ENCODE measurements around the gene ANAPC15. TPM values are rescaled to one million over a fixed set of nuclear protein-coding genes. Genes with fewer than 3 reads are reported as not detected.

ANAPC15 gene
- total and polyA plus RNA-seq, 2 donors (not counting 3 experiments of a cell fraction or from before 2014, with no cell fraction given) = 67.0 to 70.5 TPM

DNA sequence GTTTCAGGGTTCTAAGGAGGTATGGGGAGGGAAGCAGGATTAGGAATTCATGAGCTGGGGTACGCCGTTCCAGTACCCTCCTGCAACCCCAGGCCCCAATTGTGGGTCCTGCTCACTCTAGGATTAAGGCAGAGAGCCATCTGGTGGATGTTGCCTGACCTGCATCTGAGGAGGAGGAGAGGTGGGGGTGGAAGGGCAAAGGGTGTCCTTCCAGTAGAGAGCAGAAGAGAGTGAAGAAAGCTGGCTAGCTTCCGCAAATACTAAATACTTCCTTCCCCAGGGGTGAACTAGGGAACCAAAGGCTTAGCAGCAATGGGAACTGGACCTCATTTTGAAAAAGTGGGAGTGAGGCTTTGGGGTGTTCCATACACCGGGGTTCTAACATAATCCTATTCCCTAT, 21.2 kb downstream of the ANAPC15 start:
- H3K4me2 ChIP-seq (ENCODE audit: insufficient read depth, low read length) = no peak overlapping the region
- DNase-seq (ENCODE audit: low read depth, low spot score) = peak; percentile 73
- no peaks in the 10 kb centered on the region for H3K9me3 ChIP-seq (replicated peaks; ENCODE audit: control insufficient read depth, insufficient read depth, low read length)
- no peaks in the 10 kb centered on the region for H4K20me1 ChIP-seq (replicated peaks; ENCODE audit: control insufficient read depth, extremely low read depth, insufficient read depth, low read length)
- no peaks in the 10 kb centered on the region for H3K27me3 ChIP-seq (ENCODE audit: control insufficient read depth in 2 of 2, insufficient read depth in 2 of 2, low read length in 2 of 2)
- no peaks in the 10 kb centered on the region for H3K9me1 ChIP-seq (replicated peaks; ENCODE audit: control insufficient read depth, extremely low read depth, insufficient read depth, low read length)
- ChIA-PET POLR2A (no interaction called here), CTCF (interaction anchor here (0.5 to 7.8 kb wide), 30 partner anchors 9 to 340 kb away, joined by 3 to 402 read pairs (median 5); partner anchors contain the start of genes ANAPC15, IL18BP, INPPL1 and LRRC51)
- BruUV-seq (replicated peaks) = no TSS peak
- peaks cover 0 to 4% of the 10 kb centered on the region in 2 experiments for H3K36me3 ChIP-seq (ENCODE audit: control insufficient read depth in 2 of 2, extremely low read depth in 1 of 2, insufficient read depth in 2 of 2, low read length in 2 of 2)
- TF ChIP-seq, protein P1, sequence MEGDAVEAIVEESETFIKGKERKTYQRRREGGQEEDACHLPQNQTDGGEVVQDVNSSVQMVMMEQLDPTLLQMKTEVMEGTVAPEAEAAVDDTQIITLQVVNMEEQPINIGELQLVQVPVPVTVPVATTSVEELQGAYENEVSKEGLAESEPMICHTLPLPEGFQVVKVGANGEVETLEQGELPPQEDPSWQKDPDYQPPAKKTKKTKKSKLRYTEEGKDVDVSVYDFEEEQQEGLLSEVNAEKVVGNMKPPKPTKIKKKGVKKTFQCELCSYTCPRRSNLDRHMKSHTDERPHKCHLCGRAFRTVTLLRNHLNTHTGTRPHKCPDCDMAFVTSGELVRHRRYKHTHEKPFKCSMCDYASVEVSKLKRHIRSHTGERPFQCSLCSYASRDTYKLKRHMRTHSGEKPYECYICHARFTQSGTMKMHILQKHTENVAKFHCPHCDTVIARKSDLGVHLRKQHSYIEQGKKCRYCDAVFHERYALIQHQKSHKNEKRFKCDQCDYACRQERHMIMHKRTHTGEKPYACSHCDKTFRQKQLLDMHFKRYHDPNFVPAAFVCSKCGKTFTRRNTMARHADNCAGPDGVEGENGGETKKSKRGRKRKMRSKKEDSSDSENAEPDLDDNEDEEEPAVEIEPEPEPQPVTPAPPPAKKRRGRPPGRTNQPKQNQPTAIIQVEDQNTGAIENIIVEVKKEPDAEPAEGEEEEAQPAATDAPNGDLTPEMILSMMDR (IDR thresholded peaks at IDR 0.05; ENCODE audit: extremely low read depth in 1 of 2, insufficient read depth in 1 of 2, low read depth in 1 of 2, low read length in 2 of 2) = peak; percentile 84 to 87
- TF ChIP-seq MYC (IDR thresholded peaks at IDR 0.05; ENCODE audit: low read depth, low read length) (no peak), POLR2A (IDR thresholded peaks at IDR 0.05; ENCODE audit: low read depth, low read length) (no peak), POLR2AphosphoS5 (IDR thresholded peaks at IDR 0.05; ENCODE audit: insufficient read depth, low read depth, low read length) (peak; percentile 14)
- no peak overlapping the region for H3K4me3 ChIP-seq (replicated peaks in 1 of 3; ENCODE audit: insufficient read depth in 1 of 3, low read depth in 1 of 3, low read length in 3 of 3)
- dilution Hi-C loops (cut with MboI; ENCODE audit: extremely low pct_ligation_motif_present, low sequenced_read_pairs) (no loop called here), intact Hi-C loops (cut with micrococcal nuclease) (loop anchor here (1.0 kb wide), 2 partner anchors 11 to 66 kb away; partner anchors contain the start of genes LRRC51 and NUMA1)
- H3K79me2 ChIP-seq (ENCODE audit: control insufficient read depth, insufficient read depth, low read length) = no peaks in the 10 kb centered on the region
- peaks cover 3% of the 10 kb centered on the region for H3K4me1 ChIP-seq (ENCODE audit: control insufficient read depth, extremely low read depth, insufficient read depth, low read length)
- no peak overlapping the region for H3K9ac ChIP-seq (replicated peaks; ENCODE audit: extremely low read depth, insufficient read depth, low read length)
- FAIRE-seq = peak; percentile 81
- no peak overlapping the region for H3K27ac ChIP-seq (ENCODE audit: insufficient read depth, low read depth, low read length)
- H2AFZ ChIP-seq (ENCODE audit: low read depth, low read length) = no peak overlapping the region

DNA sequence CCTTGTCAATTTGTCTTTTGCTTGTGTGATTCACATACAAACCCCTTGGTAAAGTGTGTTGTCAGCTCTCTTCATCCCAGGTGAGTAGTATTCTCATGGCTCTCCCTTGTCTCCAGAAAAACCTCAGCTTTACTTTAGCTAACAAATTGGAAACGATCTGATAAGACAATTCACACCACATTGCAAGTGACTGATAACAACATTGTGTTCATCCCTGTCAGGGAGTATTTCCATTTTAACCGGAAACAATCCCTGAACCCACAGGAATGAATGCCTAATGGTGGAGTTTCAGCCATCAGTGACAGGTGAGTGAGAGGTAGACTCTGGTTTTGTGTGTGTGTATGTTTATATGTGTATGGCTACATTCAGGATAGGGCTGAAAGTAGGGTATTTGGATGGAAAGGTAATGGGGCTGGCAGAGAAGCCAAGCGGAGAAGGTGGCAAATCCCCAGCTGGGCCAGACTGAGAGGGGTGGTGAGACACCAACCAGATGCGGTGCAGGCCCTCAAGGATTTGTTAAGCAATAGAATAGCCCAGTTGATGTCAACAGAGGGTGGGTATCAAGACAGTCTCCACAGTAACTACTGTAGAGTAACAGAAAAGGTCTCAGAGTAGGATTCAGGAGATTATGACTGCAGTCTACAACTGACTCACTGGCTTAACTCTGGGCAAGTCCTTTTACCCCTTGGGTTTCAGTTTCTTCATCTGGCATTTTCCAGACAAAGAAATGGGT, 24.3 kb downstream of the ANAPC15 start:
- no peak overlapping the region for H3K4me2 ChIP-seq (ENCODE audit: insufficient read depth, low read length)
- peaks cover 3% of the 10 kb centered on the region for H3K4me1 ChIP-seq (ENCODE audit: control insufficient read depth, extremely low read depth, insufficient read depth, low read length)
- H3K9ac ChIP-seq (replicated peaks; ENCODE audit: extremely low read depth, insufficient read depth, low read length) = no peak overlapping the region
- FAIRE-seq = no peak
- H3K27me3 ChIP-seq (ENCODE audit: control insufficient read depth in 2 of 2, insufficient read depth in 2 of 2, low read length in 2 of 2) = no peaks in the 10 kb centered on the region
- dilution Hi-C loops (cut with MboI; ENCODE audit: extremely low pct_ligation_motif_present, low sequenced_read_pairs) = loop anchor here (10.0 kb wide), 1 partner anchor 63 kb away; no protein-coding TSS in a partner anchor
- no peak overlapping the region for H2AFZ ChIP-seq (ENCODE audit: low read depth, low read length)
- ChIA-PET CTCF (interaction anchor here (4.7 kb wide), 1 partner anchor 62 kb away, joined by 93 read pairs; no protein-coding TSS in a partner anchor), POLR2A (no interaction called here)
- no peaks in the 10 kb centered on the region for H3K9me3 ChIP-seq (replicated peaks; ENCODE audit: control insufficient read depth, insufficient read depth, low read length)
- H3K9me1 ChIP-seq (replicated peaks; ENCODE audit: control insufficient read depth, extremely low read depth, insufficient read depth, low read length) = no peaks in the 10 kb centered on the region
- DNase-seq (ENCODE audit: low read depth, low spot score) = no peak
- no peak overlapping the region for H3K4me3 ChIP-seq (replicated peaks in 1 of 3; ENCODE audit: insufficient read depth in 1 of 3, low read depth in 1 of 3, low read length in 3 of 3)
- no peaks in the 10 kb centered on the region for H3K79me2 ChIP-seq (ENCODE audit: control insufficient read depth, insufficient read depth, low read length)
- TF ChIP-seq POLR2A (IDR thresholded peaks at IDR 0.05; ENCODE audit: low read depth, low read length) (no peak), MYC (IDR thresholded peaks at IDR 0.05; ENCODE audit: low read depth, low read length) (no peak), EZH2 (IDR thresholded peaks at IDR 0.05; ENCODE audit: borderline replicate concordance, low read depth, low read length, severe bottlenecking) (no peak), FOS (IDR thresholded peaks at IDR 0.05; ENCODE audit: borderline replicate concordance, insufficient read depth, low read length) (no peak), POLR2AphosphoS5 (IDR thresholded peaks at IDR 0.05; ENCODE audit: insufficient read depth, low read depth, low read length) (no peak), GATA2 (IDR thresholded peaks at IDR 0.05; ENCODE audit: insufficient read depth, insufficient read length, low read depth, low read length) (no peak), JUN (IDR thresholded peaks at IDR 0.05; ENCODE audit: borderline replicate concordance, insufficient read depth, insufficient read length, low read depth) (no peak)
- TF ChIP-seq, protein P1 (IDR thresholded peaks at IDR 0.05; ENCODE audit: extremely low read depth in 1 of 2, insufficient read depth in 1 of 2, low read depth in 1 of 2, low read length in 2 of 2) = no peak
- TF ChIP-seq, protein P2, sequence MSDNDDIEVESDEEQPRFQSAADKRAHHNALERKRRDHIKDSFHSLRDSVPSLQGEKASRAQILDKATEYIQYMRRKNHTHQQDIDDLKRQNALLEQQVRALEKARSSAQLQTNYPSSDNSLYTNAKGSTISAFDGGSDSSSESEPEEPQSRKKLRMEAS (IDR thresholded peaks at IDR 0.05; ENCODE audit: insufficient read depth, insufficient read length) = no peak
- intact Hi-C loops (cut with micrococcal nuclease) = no loop called here
- no peaks in the 10 kb centered on the region for H4K20me1 ChIP-seq (replicated peaks; ENCODE audit: control insufficient read depth, extremely low read depth, insufficient read depth, low read length)
- H3K36me3 ChIP-seq (ENCODE audit: control insufficient read depth in 2 of 2, extremely low read depth in 1 of 2, insufficient read depth in 2 of 2, low read length in 2 of 2) = no peaks in the 10 kb centered on the region
- H3K27ac ChIP-seq (ENCODE audit: insufficient read depth, low read depth, low read length) = no peak overlapping the region
- BruUV-seq (replicated peaks) = no TSS peak

Data from endothelial cell of umbilical vein (primary cell).